ENCODE results near the gene ZIC2. TPM values are rescaled to one million over a fixed set of nuclear protein-coding genes. Genes with fewer than 3 reads are reported as not detected.

The ZIC2 gene
- total and polyA plus RNA-seq, 2 of the 4 experiments (the other 2 are of a cell fraction) = not detected

- H3K4me1 ChIP-seq (ENCODE audit: control insufficient read depth, insufficient read depth, low read length) = no peaks in the 10 kb centered on the region
- dilution Hi-C loops (cut with HindIII; ENCODE audit: low sequenced_read_pairs, unreplicated experiment) (no loop called here), intact Hi-C loops (cut with micrococcal nuclease) (no loop called here), in situ Hi-C loops (cut with MboI; ENCODE audit: low sequenced_read_pairs) (no loop called here)
- H4K91ac ChIP-seq (ENCODE audit: insufficient read depth, low read depth, low read length) = no peak overlapping the region
- H3K27me3 ChIP-seq (ENCODE audit: control insufficient read depth, insufficient read depth, low read length) = peaks cover 71% of the 10 kb centered on the region
- H4K8ac ChIP-seq (ENCODE audit: low read depth in 2 of 2, low read length in 2 of 2) = no peak overlapping the region
- DNase-seq = no peak
- H2BK5ac ChIP-seq (ENCODE audit: low read depth, low read length, poor library complexity, severe bottlenecking) = no peak overlapping the region
- no peak overlapping the region for H3K4me3 ChIP-seq (ENCODE audit: insufficient read depth, low read depth, low read length)
- H3K4ac ChIP-seq (ENCODE audit: low read depth, low read length) = no peak overlapping the region
- no peaks in the 10 kb centered on the region for H4K20me1 ChIP-seq (ENCODE audit: insufficient read depth, low read length)
- H3K9ac ChIP-seq (ENCODE audit: low read depth, low read length) = no peak overlapping the region
- H3K9me1 ChIP-seq (ENCODE audit: insufficient read depth, low read length) = no peaks in the 10 kb centered on the region
- H2BK15ac ChIP-seq (ENCODE audit: low read depth, low read length) = no peak overlapping the region
- TF ChIP-seq MAFK (IDR thresholded peaks at IDR 0.05; ENCODE audit: low read depth, low read length) = no peak
- TF ChIP-seq USF2 (IDR thresholded peaks at IDR 0.05; ENCODE audit: low read depth, low read length) = no peak
- no peak overlapping the region for H2AK9ac ChIP-seq (replicated peaks; ENCODE audit: low read depth, low read length, poor library complexity)
- H2AFZ ChIP-seq (replicated peaks; ENCODE audit: low read length, poor library complexity) = no peak overlapping the region
- ATAC-seq (ENCODE audit: low read depth) = no peak
- H3K14ac ChIP-seq (replicated peaks; ENCODE audit: low read depth, low read length) = no peak overlapping the region
- ChIA-PET CTCF (no interaction called here), POLR2A (ENCODE audit: unreplicated experiment) (no interaction called here)
- H3K9me3 ChIP-seq (ENCODE audit: control insufficient read depth, insufficient read depth, low read length) = peaks cover 17% of the 10 kb centered on the region
- no peak overlapping the region for H3K27ac ChIP-seq (ENCODE audit: insufficient read depth, low read length)
- 33% methylated on average over 19 of the region's 40 CpGs; no CpG with 5 or more reads in 1 of the 2 experiments for WGBS, 2 experiments (ENCODE audit: extremely low coverage in 2 of 2, insufficient read length in 1 of 2)
- H3K79me1 ChIP-seq (ENCODE audit: low read depth in 1 of 2, low read length in 2 of 2) = no peaks in the 10 kb centered on the region
- no peak overlapping the region for H3K56ac ChIP-seq (ENCODE audit: extremely low read depth, insufficient read depth, low read length)
- H3K18ac ChIP-seq (ENCODE audit: low read depth, low read length) = no peak overlapping the region
- no peak overlapping the region for H4K5ac ChIP-seq (ENCODE audit: low read depth, low read length)
- H2BK120ac ChIP-seq (ENCODE audit: low read depth, low read length) = no peak overlapping the region
- H3K4me2 ChIP-seq (ENCODE audit: low read depth, low read length) = no peak overlapping the region
- H2AK5ac ChIP-seq (ENCODE audit: low read depth, low read length) = no peak overlapping the region
- H3K36me3 ChIP-seq (ENCODE audit: control insufficient read depth, insufficient read depth, low read length) = no peaks in the 10 kb centered on the region
- H3K23ac ChIP-seq (ENCODE audit: low read depth, low read length) = no peak overlapping the region
- no TSS peak for BruUV-seq (replicated peaks)
- H2BK20ac ChIP-seq (ENCODE audit: low read depth, low read length) = no peak overlapping the region
Measured at GRCh38 chr13:99997702-99998214, 16.2 kb downstream of the ZIC2 start.

All from IMR-90 (cell line).